Activated CD8-positive, alpha-beta memory T cell treated with anti-CD3 and anti-CD28 coated beads, Interleukin-2, amount 10 ng/mL, durations not matched to agents 7 days and 5 days (primary cell): ENCODE results near the gene SLC44A3. TPM values are rescaled to one million over a fixed set of nuclear protein-coding genes. Genes with fewer than 3 reads are reported as not detected.

Experiments used
- ATAC-seq: fragments of 150-1000 bp; cut with Tn5 transposase; one replicate; pipeline ENCODE4 v1.10.0; 2021; ENCODE audit warnings: moderate library complexity
- CTCF ChIA-PET: fragments of 350-600 bp; sonication (Branson Sonifier 250); formaldehyde crosslinking; loops from one replicate; lab custom pipeline; 2021; ENCODE audit warnings: antibody characterized with exemption; lab: Charles Lee
- DNase-seq: peaks from one replicate; pipeline ENCODE4 v3.0.0-alpha.2; 2020
- H3K27ac Mint-ChIP-seq: one replicate; pipeline ENCODE4 v1.8.0; 2021; ENCODE audit warnings: mild to moderate bottlenecking, mixed read lengths
- H3K27me3 Mint-ChIP-seq: one replicate; pipeline ENCODE4 v1.8.0; 2021; ENCODE audit warnings: mixed read lengths
- H3K36me3 Mint-ChIP-seq: one replicate; pipeline ENCODE4 v1.8.0; 2021; ENCODE audit warnings: mild to moderate bottlenecking, mixed read lengths
- H3K4me1 Mint-ChIP-seq: one replicate; pipeline ENCODE4 v1.8.0; 2021; ENCODE audit warnings: mixed read lengths
- H3K4me3 Mint-ChIP-seq: one replicate; pipeline ENCODE4 v1.8.0; 2021; ENCODE audit warnings: mild to moderate bottlenecking, moderate library complexity, mixed read lengths
- H3K9me3 Mint-ChIP-seq: one replicate; pipeline ENCODE4 v1.8.0; 2022; ENCODE audit warnings: low read depth, mixed read lengths
- total RNA-seq, 2 experiments: library from RNA; stranded (reverse); gene quantifications; one replicate each; pipeline ENCODE4 v1.2.3, GENCODE V29; 2021

The SLC44A3 gene
- total RNA-seq, 2 experiments from 2014 or later = not detected

DNA sequence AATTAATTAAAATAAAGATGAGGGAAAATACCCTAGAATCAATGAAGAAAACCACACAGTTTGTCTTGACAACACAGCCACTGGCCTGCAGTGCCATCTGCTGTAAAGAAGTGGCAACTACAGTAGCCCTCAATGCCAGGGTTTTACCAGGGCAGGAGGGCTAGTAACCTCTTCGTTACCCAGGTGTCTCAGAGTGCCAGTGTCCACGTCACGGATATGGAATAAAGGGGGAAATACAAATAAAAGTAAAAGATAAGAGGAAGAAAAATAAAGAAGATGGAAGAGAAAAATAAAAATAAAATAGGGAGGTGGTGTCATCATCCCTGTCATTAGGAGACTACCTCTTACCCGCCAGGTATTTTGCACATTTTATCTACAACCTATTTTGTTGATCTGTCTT, 14.2 kb upstream of the SLC44A3 start:
- CTCF ChIA-PET = interaction anchor here (0.6 to 5.6 kb wide), 20 partner anchors 9 to 1087 kb away, joined by 3 to 47 read pairs (median 4); no protein-coding TSS in a partner anchor
- peak; percentile 43 for ATAC-seq

DNA sequence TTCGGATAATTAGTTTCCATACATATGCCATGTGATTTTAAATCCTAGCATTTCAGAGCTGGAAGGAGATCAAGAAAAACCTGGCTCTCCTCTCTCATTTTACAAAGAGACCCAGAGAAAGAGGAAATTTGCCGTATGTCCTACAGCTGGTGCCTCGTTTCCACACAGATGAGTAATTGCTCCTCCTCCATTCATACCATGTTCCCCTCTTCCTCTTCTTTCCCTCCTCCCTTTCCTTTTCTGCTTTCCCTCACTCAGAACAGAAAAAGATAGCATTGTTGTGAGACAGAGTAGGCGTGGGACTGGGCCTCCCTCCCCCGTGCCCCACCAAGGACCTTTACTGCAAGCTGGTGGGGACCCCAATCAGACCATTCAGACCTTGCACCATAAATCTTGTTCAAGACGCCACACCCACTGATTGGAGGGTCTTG, 13.7 kb upstream of the SLC44A3 start:
- ATAC-seq (no peak), DNase-seq (no peak)
- Mint-ChIP-seq H3K36me3 (no peaks in the 10 kb centered on the region), H3K9me3 (no peaks in the 10 kb centered on the region), H3K27me3 (peaks cover 15% of the 10 kb centered on the region), H3K27ac (no peak overlapping the region), H3K4me1 (peaks cover 19% of the 10 kb centered on the region), H3K4me3 (no peak overlapping the region)
- CTCF ChIA-PET = interaction anchor here (0.6 to 5.6 kb wide), 19 partner anchors 8 to 1088 kb away, joined by 3 to 47 read pairs (median 4); no protein-coding TSS in a partner anchor

More for the DNA sequence above, 14.2 kb upstream of the SLC44A3 start:
- Mint-ChIP-seq H3K27ac (no peak overlapping the region), H3K36me3 (no peaks in the 10 kb centered on the region), H3K4me3 (no peak overlapping the region), H3K27me3 (peaks cover 15% of the 10 kb centered on the region), H3K9me3 (no peaks in the 10 kb centered on the region), H3K4me1 (peaks cover 20% of the 10 kb centered on the region)
- DNase-seq = peak; percentile 64

DNA sequence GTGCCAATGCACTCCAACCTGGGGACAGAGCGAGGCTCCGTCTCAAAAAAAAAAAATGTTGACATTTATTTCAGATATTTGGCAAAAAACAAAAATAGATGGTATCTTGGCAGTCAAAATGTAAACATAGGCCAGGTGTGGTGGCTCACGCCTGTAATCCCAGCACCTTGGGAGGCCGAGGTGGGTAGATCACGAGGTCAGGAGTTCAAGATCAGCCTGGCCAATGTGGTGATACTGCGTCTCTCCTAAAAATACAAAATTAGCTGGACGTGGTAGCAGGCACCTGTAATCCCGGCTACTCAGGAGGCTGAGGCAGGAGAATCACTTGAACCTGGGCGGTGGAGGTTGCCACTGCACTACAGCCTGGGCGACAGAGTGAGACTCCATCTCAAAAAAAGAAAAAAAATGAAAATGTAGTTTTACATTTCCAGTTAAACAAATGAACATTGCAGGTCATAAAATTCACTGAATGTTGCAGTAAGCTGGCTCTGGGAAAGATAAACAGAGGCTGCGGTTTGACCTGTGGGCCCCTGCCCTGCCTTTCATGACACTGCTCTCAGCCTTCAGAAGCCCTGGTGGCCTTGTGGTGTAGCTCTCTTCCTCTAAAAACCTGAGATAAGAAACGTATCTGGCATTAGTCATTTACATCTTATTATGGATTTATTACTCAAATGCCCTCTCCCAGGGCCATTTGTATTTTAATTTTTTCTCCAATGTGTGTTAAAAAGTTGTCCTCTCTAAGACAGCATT, 12.2 kb upstream of the SLC44A3 start:
- DNase-seq (peak; percentile 44), ATAC-seq (no peak)
- H3K27ac Mint-ChIP-seq = peak overlapping the region; percentile 19
- peaks cover 13% of the 10 kb centered on the region for H3K4me1 Mint-ChIP-seq
- no peaks in the 10 kb centered on the region for H3K36me3 Mint-ChIP-seq
- peaks cover 18% of the 10 kb centered on the region for H3K27me3 Mint-ChIP-seq
- no peak overlapping the region for H3K4me3 Mint-ChIP-seq
- CTCF ChIA-PET = interaction anchor here (0.8 to 5.6 kb wide), 3 partner anchors 266 to 327 kb away, joined by 3 to 47 read pairs (median 12); partner anchors contain the start of gene F3
- H3K9me3 Mint-ChIP-seq = no peaks in the 10 kb centered on the region

DNA sequence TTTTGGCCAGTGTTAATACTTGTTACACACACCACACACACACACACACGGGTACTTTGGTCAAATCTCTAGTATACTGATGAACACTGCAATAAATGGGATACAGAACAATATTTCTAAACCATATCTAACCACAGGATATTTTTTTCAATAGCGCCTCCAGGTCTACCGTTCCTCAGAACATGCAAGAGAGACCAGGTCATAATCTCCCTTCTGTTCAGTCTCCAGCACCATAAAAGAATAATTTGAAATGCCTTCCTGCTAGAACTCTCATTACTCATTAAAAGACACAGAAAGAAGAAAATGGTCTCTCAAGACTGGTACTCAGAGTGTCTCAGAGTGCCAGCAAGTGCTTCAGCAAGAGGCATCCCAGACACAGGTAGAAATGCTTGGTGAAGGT, 11.5 kb upstream of the SLC44A3 start:
- no peak for DNase-seq
- Mint-ChIP-seq H3K27ac (no peak overlapping the region), H3K4me1 (peaks cover 13% of the 10 kb centered on the region), H3K36me3 (no peaks in the 10 kb centered on the region), H3K4me3 (no peak overlapping the region), H3K9me3 (peaks cover 2% of the 10 kb centered on the region), H3K27me3 (peaks cover 20% of the 10 kb centered on the region)
- no peak for ATAC-seq
- CTCF ChIA-PET = interaction anchor here (5.6 kb wide), 1 partner anchor 328 kb away, joined by 47 read pairs; no protein-coding TSS in a partner anchor

DNA sequence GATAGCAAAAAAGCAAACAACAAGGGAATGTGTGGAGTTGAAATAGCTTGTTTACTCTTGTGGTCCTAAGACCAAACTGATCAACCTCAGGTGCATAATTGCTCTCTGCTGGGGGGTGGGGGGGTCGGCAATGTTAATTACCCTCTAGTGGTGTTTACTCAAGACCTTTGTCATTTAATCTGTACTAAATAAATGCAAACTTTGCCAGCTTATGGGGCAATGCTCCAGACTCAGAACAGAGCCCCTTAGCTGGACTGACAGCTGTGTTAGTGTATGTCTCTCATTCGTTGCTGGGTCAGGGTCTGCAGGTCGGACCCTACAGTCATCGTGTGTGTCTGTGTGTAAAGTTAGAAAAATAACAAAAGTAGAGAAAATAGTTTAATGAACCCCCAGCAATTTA, 7.2 kb upstream of the SLC44A3 start:
- no peak for ATAC-seq
- peaks cover 5% of the 10 kb centered on the region for H3K9me3 Mint-ChIP-seq
- H3K4me1 Mint-ChIP-seq = peaks cover 4% of the 10 kb centered on the region
- no peak overlapping the region for H3K4me3 Mint-ChIP-seq
- no peaks in the 10 kb centered on the region for H3K36me3 Mint-ChIP-seq
- no peak for DNase-seq
- no peak overlapping the region for H3K27ac Mint-ChIP-seq
- CTCF ChIA-PET = no interaction called here
- H3K27me3 Mint-ChIP-seq = peaks cover 41% of the 10 kb centered on the region

DNA sequence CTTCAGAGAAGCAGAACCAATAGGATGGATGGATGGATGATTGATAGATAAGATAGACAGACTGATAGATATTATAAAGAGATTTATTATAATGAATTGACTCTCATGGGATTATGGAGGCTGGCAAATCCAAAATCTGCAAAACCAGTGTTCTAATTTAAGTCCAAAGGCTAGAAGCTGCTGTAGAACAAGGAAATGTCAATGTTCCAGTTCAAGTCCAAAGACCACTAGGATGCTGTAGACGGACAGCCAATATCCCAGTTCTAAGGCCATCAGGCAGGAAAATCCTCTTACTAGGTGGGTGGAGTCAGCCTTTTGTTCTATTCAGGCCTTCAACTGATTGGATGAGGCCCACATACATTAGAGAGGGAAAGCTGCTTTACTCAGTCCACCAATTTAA, 4.1 kb upstream of the SLC44A3 start:
- peaks cover 8% of the 10 kb centered on the region for H3K4me1 Mint-ChIP-seq
- ATAC-seq (no peak), DNase-seq (no peak)
- CTCF ChIA-PET = no interaction called here
- H3K27ac Mint-ChIP-seq = no peak overlapping the region
- H3K27me3 Mint-ChIP-seq = peaks cover 51% of the 10 kb centered on the region
- no peak overlapping the region for H3K4me3 Mint-ChIP-seq
- no peaks in the 10 kb centered on the region for H3K36me3 Mint-ChIP-seq
- peaks cover 5% of the 10 kb centered on the region for H3K9me3 Mint-ChIP-seq

DNA sequence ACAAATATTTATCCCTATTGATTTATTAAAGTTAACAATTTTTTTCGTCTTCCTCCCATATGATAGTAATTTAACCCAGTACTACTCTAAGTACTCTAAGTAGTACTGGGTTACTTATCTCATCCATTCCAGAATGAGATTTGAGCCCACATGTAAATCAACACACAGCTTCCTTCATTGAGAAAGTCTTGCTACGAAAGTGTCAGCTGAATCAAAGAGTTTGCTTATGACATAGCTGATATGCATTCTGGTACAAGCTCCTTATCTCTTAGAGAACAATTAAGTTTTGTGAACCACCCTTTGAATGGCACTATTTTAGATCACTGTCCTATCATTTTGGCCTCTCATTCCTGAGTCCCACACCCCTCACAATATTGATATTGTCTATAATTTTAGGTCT, 2.4 kb upstream of the SLC44A3 start:
- peaks cover 8% of the 10 kb centered on the region for H3K4me1 Mint-ChIP-seq
- ATAC-seq (no peak), DNase-seq (no peak)
- CTCF ChIA-PET = interaction anchor here (1.8 kb wide), 1 partner anchor 11 kb away, joined by 4 read pairs; no protein-coding TSS in a partner anchor
- no peak overlapping the region for H3K27ac Mint-ChIP-seq
- H3K27me3 Mint-ChIP-seq = peaks cover 64% of the 10 kb centered on the region
- no peaks in the 10 kb centered on the region for H3K36me3 Mint-ChIP-seq
- H3K9me3 Mint-ChIP-seq = peaks cover 5% of the 10 kb centered on the region
- H3K4me3 Mint-ChIP-seq = no peak overlapping the region

DNA sequence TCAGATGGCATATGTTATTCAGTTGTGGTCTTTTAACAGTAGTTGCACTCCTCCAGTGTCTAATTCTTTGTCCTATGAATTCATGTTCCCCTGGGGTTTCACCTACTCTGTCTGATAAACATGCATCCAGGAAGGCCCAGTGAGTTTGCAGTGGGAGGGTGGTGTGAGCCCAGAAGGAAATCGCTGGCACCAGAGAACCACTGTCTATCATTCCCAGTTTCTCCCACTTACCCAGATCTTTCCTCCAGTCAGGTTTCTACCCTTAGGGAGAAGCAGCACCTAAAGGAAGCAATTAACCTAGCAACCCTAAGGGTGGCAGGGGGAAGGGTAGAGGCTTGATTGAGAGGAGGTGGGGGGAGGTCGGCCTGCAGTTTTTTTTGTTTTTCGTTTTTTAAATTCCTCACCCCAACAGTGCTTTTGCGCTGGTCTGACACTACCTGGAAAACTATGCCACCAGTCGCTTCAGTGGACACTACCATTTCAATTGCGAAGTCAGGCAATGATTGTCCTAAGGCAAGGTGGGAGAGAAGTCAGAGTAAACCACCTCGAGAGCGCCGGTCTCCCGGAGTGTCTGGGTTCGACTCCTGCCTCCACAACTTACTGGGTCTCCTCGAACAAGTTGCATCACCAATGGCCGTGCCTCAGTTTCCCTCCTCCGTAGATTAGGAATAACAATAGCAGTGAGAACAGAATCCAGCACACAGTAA, 766 bp upstream of the SLC44A3 start:
- peak overlapping the region; percentile 58 for H3K4me3 Mint-ChIP-seq
- ATAC-seq = no peak
- peaks cover 8% of the 10 kb centered on the region for H3K4me1 Mint-ChIP-seq
- peaks cover 70% of the 10 kb centered on the region for H3K27me3 Mint-ChIP-seq
- DNase-seq = no peak
- H3K36me3 Mint-ChIP-seq = no peaks in the 10 kb centered on the region
- peaks cover 2% of the 10 kb centered on the region for H3K9me3 Mint-ChIP-seq
- H3K27ac Mint-ChIP-seq = no peak overlapping the region
- CTCF ChIA-PET = no interaction called here

DNA sequence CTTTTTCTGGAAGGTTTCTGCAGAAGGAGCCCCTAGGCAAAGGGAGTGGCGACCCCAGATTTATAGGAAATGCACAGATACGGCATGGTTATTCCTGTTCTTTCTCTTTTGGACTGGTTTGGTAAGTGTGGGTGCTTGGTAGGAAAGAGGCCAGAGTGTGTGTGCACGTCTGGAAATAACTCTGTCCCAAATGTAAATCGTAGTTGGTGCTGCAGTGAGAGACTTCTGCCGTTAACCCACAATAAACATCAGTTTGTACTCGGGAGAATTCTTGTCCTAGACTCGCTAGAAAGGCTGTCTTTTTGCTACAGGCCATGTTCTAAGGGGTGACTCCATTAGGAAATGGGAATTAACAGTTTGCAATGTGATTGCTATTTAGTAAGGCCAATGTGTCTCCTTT, 779 bp downstream of the SLC44A3 start:
- CTCF ChIA-PET = interaction anchor here (1.4 kb wide), 1 partner anchor 10 kb away, joined by 4 read pairs; no protein-coding TSS in a partner anchor
- Mint-ChIP-seq H3K36me3 (no peaks in the 10 kb centered on the region), H3K4me3 (peak overlapping the region; percentile 6), H3K27ac (no peak overlapping the region), H3K4me1 (peaks cover 8% of the 10 kb centered on the region), H3K27me3 (peaks cover 69% of the 10 kb centered on the region), H3K9me3 (no peaks in the 10 kb centered on the region)
- DNase-seq = no peak
- no peak for ATAC-seq

DNA sequence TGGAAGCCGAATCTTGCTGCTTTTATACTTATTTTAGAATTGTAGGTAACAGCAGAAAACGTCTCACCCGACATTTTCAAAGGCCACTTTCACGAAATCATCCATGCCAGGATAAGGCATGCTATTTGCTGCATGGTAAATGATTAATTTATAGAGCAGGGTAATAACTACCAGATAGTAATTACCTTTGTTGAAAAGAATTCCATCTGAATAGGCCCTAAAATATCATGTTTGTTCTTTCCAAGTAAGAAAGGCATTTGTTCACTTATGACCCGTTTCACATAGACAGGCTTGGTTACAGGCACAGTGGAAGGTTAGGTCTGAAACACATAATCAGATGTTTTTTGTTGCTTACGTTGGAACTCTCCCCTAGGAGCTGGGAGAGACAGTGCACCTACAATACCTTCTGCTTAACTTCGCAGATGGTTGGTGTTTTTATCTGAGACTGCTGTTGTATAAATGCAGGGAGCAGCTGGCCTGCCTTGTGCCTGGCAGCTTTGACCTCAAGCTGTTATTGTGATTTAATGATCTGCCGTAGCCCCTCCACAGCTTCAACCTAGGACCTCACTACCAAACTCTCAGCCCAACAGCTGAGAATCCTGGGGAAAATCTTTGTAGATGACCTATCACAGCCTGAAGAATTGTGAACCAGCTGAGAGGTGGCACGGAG, 1.6 kb downstream of the SLC44A3 start:
- ATAC-seq (no peak), DNase-seq (no peak)
- no peaks in the 10 kb centered on the region for H3K9me3 Mint-ChIP-seq
- no peak overlapping the region for H3K27ac Mint-ChIP-seq
- CTCF ChIA-PET = interaction anchor here (1.1 to 1.4 kb wide), 2 partner anchors 9 to 222 kb away, joined by 4 read pairs; no protein-coding TSS in a partner anchor
- H3K4me3 Mint-ChIP-seq = no peak overlapping the region
- no peaks in the 10 kb centered on the region for H3K36me3 Mint-ChIP-seq
- peaks cover 11% of the 10 kb centered on the region for H3K4me1 Mint-ChIP-seq
- peaks cover 70% of the 10 kb centered on the region for H3K27me3 Mint-ChIP-seq

DNA sequence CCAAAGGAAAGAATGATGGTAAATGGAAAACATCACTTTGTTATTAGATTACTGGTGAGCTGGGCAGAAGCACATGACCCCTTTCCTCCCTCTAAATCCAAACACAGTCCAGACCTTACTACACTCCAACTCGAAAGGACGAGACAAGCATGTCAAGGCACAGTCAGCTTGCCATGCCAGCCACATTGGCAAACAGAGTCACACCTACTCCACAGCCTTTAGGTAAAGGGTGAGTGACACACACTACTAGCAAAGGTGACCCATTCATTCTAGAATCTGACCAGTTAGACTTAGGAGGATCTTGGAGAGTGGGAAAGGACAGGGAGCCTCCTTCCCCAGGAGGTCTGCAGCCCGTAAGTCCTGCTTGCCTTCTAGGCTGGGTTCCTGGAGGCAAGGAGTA, 3.0 kb downstream of the SLC44A3 start:
- no peak overlapping the region for H3K4me3 Mint-ChIP-seq
- peaks cover 66% of the 10 kb centered on the region for H3K27me3 Mint-ChIP-seq
- H3K4me1 Mint-ChIP-seq = peaks cover 11% of the 10 kb centered on the region
- no peak overlapping the region for H3K27ac Mint-ChIP-seq
- CTCF ChIA-PET = no interaction called here
- H3K9me3 Mint-ChIP-seq = no peaks in the 10 kb centered on the region
- DNase-seq (no peak), ATAC-seq (no peak)
- no peaks in the 10 kb centered on the region for H3K36me3 Mint-ChIP-seq

DNA sequence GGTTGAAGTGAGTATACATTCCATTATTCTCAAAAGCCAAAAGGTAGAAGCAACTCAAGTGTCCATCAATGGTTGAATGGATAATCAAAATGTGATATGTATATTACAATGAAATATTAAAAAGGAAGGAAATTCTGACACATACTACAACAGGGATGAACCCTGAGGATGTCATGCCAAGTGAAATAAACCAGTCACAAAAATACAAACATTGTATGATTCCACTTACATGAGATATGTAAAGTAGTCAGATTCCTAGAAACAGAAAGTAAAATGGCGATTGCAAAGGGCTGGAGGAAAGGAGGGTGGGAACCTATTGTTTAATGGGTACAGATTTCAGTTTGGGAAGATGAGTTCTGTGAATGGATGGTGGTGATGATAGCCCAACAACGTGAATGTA, 5.8 kb downstream of the SLC44A3 start:
- H3K27ac Mint-ChIP-seq = no peak overlapping the region
- H3K9me3 Mint-ChIP-seq = no peaks in the 10 kb centered on the region
- peaks cover 59% of the 10 kb centered on the region for H3K27me3 Mint-ChIP-seq
- H3K4me1 Mint-ChIP-seq = peaks cover 3% of the 10 kb centered on the region
- no peak overlapping the region for H3K4me3 Mint-ChIP-seq
- ATAC-seq (no peak), DNase-seq (no peak)
- CTCF ChIA-PET = no interaction called here
- no peaks in the 10 kb centered on the region for H3K36me3 Mint-ChIP-seq

DNA sequence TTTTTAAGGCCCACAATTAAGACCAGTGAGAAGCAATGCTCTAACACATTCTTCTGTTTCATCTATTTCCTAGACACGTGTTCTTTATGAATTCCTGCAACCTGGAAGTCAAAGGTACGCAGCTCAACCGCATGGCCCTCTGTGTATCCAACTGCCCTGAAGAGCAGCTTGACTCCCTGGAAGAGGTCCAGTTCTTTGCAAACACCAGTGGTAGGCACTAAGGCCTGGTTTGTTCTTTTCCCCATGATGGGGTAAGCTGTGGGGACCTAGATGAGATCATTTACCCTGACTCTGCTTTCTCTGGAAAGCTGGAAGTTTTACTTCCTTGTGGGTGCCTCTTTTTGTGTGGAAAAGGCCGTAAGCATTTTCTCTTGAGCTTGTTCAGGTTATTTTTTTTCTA, 7.3 kb downstream of the SLC44A3 start:
- Mint-ChIP-seq H3K36me3 (no peaks in the 10 kb centered on the region), H3K4me1 (peaks cover 2% of the 10 kb centered on the region), H3K9me3 (no peaks in the 10 kb centered on the region)

More for the DNA sequence above, 7.3 kb downstream of the SLC44A3 start:
- DNase-seq (no peak), ATAC-seq (no peak)
- Mint-ChIP-seq H3K4me3 (no peak overlapping the region), H3K27me3 (peaks cover 50% of the 10 kb centered on the region), H3K27ac (no peak overlapping the region)
- CTCF ChIA-PET = no interaction called here
